Measurements from ENCODE around the gene EXOSC2. TPM values are rescaled to one million over a fixed set of nuclear protein-coding genes. Genes with fewer than 3 reads are reported as not detected.

Gene EXOSC2
- total and polyA plus RNA-seq, 2 experiments from 2014 or later, result 37.6 to 77.7 TPM

DNA sequence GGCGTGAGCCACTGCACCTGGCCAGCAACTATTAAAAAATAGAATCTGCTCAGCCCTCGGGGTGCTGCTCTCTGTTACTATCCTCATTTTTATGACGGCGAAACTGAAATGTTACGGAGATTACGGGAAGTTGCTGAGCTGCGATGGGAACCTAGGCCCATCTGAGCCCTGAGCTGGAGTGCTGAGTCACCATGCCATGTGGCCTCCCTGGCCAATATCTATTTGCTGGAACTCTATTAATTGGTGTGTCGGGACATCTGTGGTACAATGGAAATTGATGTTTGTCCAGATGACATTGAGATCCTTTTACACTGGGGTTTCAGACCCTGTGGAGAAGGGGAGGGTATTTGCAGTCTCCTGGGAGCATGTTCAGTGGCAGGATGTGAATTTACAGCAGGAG lies 21.1 kb upstream of the EXOSC2 start (continued):
- TF ChIP-seq, protein P1, sequence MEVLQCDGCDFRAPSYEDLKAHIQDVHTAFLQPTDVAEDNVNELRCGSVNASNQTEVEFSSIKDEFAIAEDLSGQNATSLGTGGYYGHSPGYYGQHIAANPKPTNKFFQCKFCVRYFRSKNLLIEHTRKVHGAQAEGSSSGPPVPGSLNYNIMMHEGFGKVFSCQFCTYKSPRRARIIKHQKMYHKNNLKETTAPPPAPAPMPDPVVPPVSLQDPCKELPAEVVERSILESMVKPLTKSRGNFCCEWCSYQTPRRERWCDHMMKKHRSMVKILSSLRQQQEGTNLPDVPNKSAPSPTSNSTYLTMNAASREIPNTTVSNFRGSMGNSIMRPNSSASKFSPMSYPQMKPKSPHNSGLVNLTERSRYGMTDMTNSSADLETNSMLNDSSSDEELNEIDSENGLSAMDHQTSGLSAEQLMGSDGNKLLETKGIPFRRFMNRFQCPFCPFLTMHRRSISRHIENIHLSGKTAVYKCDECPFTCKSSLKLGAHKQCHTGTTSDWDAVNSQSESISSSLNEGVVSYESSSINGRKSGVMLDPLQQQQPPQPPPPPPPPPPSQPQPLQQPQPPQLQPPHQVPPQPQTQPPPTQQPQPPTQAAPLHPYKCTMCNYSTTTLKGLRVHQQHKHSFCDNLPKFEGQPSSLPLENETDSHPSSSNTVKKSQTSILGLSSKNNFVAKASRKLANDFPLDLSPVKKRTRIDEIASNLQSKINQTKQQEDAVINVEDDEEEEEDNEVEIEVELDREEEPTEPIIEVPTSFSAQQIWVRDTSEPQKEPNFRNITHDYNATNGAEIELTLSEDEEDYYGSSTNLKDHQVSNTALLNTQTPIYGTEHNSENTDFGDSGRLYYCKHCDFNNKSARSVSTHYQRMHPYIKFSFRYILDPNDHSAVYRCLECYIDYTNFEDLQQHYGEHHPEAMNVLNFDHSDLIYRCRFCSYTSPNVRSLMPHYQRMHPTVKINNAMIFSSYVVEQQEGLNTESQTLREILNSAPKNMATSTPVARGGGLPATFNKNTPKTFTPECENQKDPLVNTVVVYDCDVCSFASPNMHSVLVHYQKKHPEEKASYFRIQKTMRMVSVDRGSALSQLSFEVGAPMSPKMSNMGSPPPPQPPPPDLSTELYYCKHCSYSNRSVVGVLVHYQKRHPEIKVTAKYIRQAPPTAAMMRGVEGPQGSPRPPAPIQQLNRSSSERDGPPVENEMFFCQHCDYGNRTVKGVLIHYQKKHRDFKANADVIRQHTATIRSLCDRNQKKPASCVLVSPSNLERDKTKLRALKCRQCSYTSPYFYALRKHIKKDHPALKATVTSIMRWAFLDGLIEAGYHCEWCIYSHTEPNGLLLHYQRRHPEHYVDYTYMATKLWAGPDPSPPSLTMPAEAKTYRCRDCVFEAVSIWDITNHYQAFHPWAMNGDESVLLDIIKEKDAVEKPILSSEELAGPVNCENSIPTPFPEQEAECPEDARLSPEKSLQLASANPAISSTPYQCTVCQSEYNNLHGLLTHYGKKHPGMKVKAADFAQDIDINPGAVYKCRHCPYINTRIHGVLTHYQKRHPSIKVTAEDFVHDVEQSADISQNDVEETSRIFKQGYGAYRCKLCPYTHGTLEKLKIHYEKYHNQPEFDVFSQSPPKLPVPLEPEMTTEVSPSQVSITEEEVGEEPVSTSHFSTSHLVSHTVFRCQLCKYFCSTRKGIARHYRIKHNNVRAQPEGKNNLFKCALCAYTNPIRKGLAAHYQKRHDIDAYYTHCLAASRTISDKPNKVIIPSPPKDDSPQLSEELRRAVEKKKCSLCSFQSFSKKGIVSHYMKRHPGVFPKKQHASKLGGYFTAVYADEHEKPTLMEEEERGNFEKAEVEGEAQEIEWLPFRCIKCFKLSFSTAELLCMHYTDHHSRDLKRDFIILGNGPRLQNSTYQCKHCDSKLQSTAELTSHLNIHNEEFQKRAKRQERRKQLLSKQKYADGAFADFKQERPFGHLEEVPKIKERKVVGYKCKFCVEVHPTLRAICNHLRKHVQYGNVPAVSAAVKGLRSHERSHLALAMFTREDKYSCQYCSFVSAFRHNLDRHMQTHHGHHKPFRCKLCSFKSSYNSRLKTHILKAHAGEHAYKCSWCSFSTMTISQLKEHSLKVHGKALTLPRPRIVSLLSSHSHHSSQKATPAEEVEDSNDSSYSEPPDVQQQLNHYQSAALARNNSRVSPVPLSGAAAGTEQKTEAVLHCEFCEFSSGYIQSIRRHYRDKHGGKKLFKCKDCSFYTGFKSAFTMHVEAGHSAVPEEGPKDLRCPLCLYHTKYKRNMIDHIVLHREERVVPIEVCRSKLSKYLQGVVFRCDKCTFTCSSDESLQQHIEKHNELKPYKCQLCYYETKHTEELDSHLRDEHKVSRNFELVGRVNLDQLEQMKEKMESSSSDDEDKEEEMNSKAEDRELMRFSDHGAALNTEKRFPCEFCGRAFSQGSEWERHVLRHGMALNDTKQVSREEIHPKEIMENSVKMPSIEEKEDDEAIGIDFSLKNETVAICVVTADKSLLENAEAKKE (CRISPR knock-in tag; IDR thresholded peaks at IDR 0.05), result no peak
- TF ChIP-seq STAT1 (IDR thresholded peaks at IDR 0.05; ENCODE audit: unreplicated experiment), result no peak

DNA sequence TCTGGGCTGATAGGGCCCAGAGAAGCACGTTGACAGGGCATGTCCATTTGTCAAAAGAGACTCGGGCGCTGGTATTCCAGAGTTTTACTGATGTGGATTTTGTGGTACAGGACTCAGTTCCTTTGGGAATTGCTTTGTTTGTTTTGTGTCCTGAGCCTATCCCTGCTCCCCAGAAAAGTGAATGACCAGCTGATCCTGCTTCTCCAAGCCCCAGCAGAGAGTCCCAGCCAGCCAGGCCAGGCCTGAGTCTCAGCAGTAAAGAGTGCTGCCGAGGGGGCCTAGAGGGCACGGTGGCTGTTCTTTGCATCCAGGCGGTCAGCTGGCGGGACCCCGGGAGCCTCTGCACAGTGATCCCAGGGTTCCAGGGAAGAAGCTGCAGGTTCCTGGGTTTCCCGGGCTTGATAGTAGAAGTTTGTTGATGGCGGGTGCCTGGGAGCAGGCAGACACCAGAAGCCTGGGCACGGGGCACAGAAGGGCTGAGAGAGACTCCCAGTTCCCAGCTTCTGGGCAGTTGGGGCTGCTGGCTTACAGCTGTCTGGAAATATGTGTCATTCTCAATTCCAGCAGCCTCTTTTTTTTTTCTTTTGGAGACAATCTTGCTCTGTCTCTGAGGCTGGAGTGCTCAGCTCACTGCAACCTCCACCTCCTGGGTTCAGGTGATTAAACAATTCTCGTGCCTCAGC lies 20.5 kb upstream of the EXOSC2 start:
- peak overlapping the region; percentile 56; the same call in 1 of the 2 replicates for H2AFZ ChIP-seq
- no peaks in the 10 kb centered on the region for H4K20me1 ChIP-seq (replicated peaks; ENCODE audit: insufficient read depth)
- Mint-ChIP-seq H3K36me3 (ENCODE audit: low read depth) (no peaks in the 10 kb centered on the region; the same call in 2 of the 3 replicates), H3K9me3 (no peaks in the 10 kb centered on the region), H3K27ac (no peak overlapping the region), H3K4me3 (no peak overlapping the region), H3K27me3 (ENCODE audit: insufficient read depth, low read depth, poor library complexity) (peaks cover 27% of the 10 kb centered on the region), H3K4me1 (no peaks in the 10 kb centered on the region)
- no peaks in the 10 kb centered on the region for H3K9me2 ChIP-seq (ENCODE audit: insufficient read depth)
- TF ChIP-seq STAT1 (IDR thresholded peaks at IDR 0.05; ENCODE audit: unreplicated experiment) (no peak), ZNF331 (CRISPR knock-in tag; IDR thresholded peaks at IDR 0.05; ENCODE audit: low read depth) (no peak), POLR2AphosphoS5 (IDR thresholded peaks at IDR 0.05; ENCODE audit: low read depth) (no peak), CREB1 (CRISPR knock-in tag; IDR thresholded peaks at IDR 0.05; ENCODE audit: low read depth) (no peak), EZH2 (IDR thresholded peaks at IDR 0.05; ENCODE audit: low read depth, unreplicated experiment) (no peak), ZNF114 (CRISPR knock-in tag; IDR thresholded peaks at IDR 0.05) (no peak), EZH2phosphoT487 (IDR thresholded peaks at IDR 0.05; ENCODE audit: unreplicated experiment) (no peak), NANOG (IDR thresholded peaks at IDR 0.05; ENCODE audit: borderline replicate concordance) (no peak)
- TF ChIP-seq, protein P2, sequence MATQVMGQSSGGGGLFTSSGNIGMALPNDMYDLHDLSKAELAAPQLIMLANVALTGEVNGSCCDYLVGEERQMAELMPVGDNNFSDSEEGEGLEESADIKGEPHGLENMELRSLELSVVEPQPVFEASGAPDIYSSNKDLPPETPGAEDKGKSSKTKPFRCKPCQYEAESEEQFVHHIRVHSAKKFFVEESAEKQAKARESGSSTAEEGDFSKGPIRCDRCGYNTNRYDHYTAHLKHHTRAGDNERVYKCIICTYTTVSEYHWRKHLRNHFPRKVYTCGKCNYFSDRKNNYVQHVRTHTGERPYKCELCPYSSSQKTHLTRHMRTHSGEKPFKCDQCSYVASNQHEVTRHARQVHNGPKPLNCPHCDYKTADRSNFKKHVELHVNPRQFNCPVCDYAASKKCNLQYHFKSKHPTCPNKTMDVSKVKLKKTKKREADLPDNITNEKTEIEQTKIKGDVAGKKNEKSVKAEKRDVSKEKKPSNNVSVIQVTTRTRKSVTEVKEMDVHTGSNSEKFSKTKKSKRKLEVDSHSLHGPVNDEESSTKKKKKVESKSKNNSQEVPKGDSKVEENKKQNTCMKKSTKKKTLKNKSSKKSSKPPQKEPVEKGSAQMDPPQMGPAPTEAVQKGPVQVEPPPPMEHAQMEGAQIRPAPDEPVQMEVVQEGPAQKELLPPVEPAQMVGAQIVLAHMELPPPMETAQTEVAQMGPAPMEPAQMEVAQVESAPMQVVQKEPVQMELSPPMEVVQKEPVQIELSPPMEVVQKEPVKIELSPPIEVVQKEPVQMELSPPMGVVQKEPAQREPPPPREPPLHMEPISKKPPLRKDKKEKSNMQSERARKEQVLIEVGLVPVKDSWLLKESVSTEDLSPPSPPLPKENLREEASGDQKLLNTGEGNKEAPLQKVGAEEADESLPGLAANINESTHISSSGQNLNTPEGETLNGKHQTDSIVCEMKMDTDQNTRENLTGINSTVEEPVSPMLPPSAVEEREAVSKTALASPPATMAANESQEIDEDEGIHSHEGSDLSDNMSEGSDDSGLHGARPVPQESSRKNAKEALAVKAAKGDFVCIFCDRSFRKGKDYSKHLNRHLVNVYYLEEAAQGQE (IDR thresholded peaks at IDR 0.05; ENCODE audit: unreplicated experiment), result no peak
- TF ChIP-seq, protein P3, sequence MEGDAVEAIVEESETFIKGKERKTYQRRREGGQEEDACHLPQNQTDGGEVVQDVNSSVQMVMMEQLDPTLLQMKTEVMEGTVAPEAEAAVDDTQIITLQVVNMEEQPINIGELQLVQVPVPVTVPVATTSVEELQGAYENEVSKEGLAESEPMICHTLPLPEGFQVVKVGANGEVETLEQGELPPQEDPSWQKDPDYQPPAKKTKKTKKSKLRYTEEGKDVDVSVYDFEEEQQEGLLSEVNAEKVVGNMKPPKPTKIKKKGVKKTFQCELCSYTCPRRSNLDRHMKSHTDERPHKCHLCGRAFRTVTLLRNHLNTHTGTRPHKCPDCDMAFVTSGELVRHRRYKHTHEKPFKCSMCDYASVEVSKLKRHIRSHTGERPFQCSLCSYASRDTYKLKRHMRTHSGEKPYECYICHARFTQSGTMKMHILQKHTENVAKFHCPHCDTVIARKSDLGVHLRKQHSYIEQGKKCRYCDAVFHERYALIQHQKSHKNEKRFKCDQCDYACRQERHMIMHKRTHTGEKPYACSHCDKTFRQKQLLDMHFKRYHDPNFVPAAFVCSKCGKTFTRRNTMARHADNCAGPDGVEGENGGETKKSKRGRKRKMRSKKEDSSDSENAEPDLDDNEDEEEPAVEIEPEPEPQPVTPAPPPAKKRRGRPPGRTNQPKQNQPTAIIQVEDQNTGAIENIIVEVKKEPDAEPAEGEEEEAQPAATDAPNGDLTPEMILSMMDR (conservative IDR thresholded peaks at IDR 0.05; ENCODE audit: low read depth in 2 of 2), result no peak
- H3K4me2 ChIP-seq, result no peak overlapping the region
- ATAC-seq (no peak), DNase-seq (ENCODE audit: low spot score) (no peak)
- H3K27me3 ChIP-seq (ENCODE audit: insufficient read depth), result peaks cover 26% of the 10 kb centered on the region
- H3K27ac ChIP-seq (ENCODE audit: low read depth), result no peak overlapping the region
- H3K4me1 ChIP-seq (ENCODE audit: insufficient read depth), result no peaks in the 10 kb centered on the region
- H3K4me3 ChIP-seq, result no peak overlapping the region
- H3F3A ChIP-seq (replicated peaks; ENCODE audit: low read depth), result no peaks in the 10 kb centered on the region
- no peaks in the 10 kb centered on the region for H3K36me3 ChIP-seq (ENCODE audit: insufficient read depth)
- H3K79me2 ChIP-seq (replicated peaks; ENCODE audit: insufficient read depth), result no peaks in the 10 kb centered on the region

Measured in GM23338 (cell line).